Right renal pelvis (tissue), 4 donors: Measurements from ENCODE around the gene POU4F2. TPM values are rescaled to one million over a fixed set of nuclear protein-coding genes. Genes with fewer than 3 reads are reported as not detected.

Experiments used
- DNase-seq, 4 donors: peaks; one replicate each; pipeline ENCODE4 v3.0.0-alpha.2; 2013; ENCODE audit warnings: low read depth in 4 of 4, low spot score in 3 of 4, missing footprints in 1 of 4
- polyA plus RNA-seq, 4 donors: library from polyadenylated mRNA; unstranded; fragments of 120-200 nt; gene quantifications; one replicate each; pipeline ENCODE4 v1.2.1, GENCODE V29; 2013; ENCODE audit not compliant: insufficient read length in 4 of 4

The POU4F2 gene, protein sequence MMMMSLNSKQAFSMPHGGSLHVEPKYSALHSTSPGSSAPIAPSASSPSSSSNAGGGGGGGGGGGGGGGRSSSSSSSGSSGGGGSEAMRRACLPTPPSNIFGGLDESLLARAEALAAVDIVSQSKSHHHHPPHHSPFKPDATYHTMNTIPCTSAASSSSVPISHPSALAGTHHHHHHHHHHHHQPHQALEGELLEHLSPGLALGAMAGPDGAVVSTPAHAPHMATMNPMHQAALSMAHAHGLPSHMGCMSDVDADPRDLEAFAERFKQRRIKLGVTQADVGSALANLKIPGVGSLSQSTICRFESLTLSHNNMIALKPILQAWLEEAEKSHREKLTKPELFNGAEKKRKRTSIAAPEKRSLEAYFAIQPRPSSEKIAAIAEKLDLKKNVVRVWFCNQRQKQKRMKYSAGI
- polyA plus RNA-seq, result not detected

DNA sequence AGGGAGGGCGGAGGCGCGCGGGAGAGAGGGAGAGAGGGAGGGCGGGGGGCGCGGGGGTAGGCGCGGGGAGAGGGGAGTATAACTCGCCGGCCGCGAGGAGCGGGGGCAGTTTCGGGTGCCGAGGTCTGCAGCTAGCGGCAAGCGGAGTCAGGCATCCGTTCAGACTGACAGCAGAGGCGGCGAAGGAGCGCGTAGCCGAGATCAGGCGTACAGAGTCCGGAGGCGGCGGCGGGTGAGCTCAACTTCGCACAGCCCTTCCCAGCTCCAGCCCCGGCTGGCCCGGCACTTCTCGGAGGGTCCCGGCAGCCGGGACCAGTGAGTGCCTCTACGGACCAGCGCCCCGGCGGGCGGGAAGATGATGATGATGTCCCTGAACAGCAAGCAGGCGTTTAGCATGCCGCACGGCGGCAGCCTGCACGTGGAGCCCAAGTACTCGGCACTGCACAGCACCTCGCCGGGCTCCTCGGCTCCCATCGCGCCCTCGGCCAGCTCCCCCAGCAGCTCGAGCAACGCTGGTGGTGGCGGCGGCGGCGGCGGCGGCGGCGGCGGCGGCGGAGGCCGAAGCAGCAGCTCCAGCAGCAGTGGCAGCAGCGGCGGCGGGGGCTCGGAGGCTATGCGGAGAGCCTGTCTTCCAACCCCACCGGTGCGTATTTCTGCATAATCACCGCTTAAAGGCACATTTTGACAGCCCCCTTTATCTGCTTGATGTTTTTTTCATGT is at the start of gene POU4F2:
POU4F2 (plus strand) TSS at position 108 of the 720 bp plus-strand sequence; CDS start at position 356, 248 bp downstream.
- no peak for DNase-seq

DNA sequence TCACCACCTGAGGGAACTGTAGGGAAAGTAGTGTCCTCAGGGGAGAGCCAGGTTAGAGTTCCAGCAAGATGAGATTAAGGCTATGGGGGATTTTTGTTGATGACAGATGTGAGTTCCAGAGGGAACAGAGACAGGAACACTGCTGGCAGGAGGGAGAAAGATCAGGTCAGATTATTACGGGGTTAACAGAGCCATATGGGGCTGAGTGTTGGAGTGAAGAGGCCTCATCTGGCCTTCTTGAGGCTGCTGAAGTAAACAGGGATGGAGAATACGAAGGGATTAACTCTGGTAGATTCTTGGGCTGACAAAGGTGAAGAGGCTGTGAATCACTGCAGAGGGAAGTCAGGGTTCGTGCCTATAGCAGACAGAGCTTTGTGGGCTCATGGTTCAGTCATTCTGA is 47.9 kb upstream of the POU4F2 start:
- no peak for DNase-seq

DNA sequence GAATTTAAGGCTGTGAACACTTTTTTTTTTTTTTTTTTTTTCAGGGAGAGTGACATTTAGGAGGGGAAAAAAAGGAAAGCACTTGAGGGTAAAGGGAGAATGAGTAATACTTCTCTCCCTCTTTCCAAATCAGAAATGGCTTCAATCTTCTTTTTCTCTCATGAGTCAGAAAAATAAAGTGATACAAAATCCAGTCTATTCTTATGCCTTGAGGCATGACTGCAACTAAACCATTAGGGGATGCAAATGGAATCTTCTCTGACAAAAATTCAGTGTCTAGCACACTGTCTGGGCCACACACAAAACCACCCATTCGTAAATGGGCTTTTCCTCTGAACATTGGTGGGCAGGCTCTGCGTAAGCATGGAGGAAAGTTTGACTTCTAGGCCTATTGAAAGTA is 46.7 kb upstream of the POU4F2 start:
- no peak for DNase-seq

DNA sequence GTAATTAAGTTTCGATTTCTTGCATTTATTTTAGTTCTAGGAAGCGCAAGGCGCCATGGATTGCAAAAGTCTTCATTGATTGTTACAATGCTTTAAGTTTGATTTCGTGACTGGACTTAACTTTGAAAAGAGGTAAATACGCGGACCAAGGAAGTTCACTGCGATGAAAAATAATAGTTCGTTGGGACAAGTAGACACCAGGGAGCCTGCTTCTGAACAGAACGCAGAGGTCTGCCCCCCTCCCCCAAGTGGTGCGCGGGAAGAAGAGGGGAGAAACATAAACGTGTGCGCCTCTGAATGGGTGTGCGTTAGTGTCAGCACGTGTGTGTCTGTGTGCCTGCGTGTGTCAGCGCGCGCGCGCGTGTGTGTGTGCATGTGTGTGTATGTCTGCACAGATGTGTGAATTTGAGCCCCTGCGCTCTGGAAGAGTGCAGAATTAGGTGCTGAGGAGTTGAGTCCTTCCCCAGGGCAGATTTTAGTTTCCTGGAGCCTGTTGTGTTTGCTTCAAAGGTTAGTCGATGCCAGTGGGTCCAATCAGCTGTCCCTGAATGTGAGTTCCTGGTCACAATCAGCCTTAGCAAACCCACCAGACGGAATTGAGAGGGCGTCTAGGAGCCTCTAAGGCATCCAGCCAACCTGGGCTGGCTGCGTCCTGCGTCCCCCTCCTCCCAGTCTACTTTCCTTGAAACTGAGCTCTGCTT is 5.8 kb upstream of the POU4F2 start:
- DNase-seq, result no peak

DNA sequence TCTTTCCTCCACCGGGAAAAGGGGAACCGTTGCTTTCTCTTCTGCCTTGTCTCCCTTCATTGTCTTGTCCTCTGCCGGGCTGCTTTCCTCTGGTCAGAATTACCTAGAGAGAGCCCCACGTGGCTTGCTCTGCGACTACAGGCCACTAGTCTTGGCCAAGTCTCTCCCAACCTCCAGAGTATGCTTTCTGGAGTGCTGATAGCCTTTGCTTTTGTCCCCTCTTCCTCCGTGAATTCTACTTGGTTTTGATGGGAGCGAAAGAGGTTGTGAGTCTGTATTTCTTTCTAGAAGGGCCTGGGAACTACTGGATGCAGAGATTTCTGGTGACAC is 5.3 kb upstream of the POU4F2 start:
- no peak for DNase-seq

DNA sequence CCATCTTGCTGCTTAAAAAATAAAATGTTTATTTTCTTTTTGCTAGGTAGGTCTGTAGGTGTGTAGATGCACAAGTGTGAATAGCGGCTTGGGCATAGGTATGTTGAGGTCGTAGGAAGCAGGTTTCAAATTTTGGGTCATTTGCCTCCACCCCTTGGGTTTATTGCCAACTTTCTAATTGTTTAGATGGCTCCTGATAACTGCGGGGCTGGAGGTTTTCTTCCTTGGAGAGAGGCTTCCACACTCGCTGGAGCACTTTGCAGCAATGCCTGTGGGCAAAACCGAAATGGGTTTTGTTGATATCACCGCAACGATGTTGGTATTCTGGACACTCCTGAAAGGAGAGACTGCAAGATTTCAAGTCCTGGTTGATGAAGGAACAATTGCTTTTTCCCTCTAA is 3.9 kb upstream of the POU4F2 start:
- no peak for DNase-seq

DNA sequence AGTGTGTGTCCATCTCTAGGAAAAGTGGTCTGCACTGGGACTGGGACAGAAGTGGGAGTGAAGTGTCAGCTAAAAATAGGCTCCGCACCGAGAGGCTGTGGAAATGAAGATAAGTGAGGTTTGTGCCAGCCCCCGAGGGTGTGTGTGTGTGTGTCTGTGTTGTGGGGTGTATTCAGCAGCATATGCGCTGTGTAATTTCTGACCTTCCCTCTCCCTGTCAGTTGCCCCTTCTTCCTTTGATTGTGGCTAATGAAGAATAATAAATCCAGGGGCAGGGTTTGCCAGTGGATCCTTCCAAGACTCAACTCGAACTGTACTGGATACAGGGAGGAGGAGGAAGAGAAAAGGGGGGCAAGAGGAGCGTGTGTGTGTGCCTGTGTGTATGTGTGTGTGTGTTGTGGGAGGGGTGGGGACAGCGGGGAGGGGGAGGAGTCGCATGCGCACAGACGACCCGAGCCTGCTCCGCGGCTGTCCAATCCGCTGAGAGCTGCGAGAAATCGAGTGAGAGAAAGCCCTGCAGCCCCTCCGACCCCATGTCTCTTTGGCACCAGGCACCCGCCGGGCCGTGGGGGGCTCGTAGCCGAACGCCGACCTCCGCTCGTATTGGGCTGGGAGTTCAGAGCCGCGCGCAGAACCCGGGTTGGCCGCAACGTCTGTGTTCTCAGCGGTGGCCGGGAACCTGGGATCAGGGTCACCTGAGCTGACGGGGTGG is 916 bp upstream of the POU4F2 start:
- DNase-seq, result no peak

DNA sequence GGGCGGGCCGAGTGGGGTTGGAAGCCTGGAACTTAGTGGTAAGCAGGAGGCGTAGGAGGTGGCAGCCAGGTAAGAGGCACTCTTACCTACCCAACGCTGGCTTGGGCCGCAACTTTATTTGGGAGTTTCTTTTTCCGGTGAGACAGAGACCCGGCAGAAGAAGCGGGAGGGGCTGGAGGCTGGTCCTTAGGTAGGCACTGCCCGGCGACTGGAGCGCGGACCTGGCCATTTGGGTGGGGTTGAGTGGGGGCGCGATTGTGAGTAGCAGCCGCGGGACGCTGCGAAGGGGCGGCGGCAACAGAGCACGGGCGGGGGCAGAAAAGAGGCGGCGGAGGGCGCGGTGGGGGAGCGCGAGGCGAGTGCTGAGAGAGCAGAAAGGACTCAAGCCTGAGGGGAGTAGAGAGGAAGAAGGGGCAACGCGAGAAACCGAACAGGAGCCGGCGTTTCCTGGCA is 334 bp upstream of the POU4F2 start:
- DNase-seq, result no peak

DNA sequence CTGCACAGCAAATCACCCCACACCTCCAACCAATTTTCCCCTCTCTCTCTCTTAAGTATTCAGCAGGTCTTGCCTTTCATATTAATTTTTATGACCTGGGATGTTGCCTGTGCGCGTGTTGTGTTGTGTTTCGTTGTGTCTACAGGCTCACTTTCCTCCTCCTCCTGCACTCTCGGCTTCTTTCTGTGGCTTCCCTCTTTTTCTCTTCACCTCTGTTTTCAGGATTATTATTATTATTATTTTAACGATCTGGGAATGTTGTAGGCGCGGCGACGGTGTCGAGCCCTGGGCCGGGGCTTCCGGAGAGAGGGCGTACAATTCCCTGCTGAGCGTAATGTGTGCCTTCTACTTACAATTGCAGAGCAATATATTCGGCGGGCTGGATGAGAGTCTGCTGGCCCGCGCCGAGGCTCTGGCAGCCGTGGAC is 826 bp downstream of the POU4F2 start:
- DNase-seq, result no peak

DNA sequence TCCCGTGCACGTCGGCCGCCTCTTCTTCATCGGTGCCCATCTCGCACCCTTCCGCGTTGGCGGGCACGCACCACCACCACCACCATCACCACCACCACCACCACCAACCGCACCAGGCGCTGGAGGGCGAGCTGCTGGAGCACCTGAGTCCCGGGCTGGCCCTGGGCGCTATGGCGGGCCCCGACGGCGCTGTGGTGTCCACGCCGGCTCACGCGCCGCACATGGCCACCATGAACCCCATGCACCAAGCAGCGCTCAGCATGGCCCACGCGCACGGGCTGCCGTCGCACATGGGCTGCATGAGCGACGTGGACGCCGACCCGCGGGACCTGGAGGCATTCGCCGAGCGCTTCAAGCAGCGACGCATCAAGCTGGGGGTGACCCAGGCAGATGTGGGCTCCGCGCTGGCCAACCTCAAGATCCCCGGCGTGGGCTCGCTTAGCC is 1.4 kb downstream of the POU4F2 start:
- DNase-seq, result no peak

DNA sequence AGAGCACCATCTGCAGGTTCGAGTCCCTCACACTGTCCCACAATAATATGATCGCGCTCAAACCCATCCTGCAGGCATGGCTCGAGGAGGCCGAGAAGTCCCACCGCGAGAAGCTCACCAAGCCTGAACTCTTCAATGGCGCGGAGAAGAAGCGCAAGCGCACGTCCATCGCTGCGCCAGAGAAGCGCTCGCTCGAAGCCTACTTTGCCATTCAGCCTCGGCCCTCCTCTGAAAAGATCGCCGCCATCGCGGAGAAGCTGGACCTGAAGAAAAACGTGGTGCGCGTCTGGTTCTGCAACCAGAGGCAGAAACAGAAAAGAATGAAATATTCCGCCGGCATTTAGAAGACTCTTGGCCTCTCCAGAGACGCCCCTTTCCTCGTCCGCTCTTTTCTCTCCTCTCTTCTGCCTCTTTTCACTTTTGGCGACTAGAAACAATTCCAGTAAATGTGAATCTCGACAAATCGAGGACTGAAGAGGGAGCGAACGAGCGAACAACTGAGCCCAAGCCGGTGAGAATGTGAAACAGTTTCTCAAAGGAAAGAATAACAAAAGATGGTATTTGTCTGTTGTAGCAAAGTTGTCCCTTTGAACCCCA is 1.9 kb downstream of the POU4F2 start:
- no peak for DNase-seq

DNA sequence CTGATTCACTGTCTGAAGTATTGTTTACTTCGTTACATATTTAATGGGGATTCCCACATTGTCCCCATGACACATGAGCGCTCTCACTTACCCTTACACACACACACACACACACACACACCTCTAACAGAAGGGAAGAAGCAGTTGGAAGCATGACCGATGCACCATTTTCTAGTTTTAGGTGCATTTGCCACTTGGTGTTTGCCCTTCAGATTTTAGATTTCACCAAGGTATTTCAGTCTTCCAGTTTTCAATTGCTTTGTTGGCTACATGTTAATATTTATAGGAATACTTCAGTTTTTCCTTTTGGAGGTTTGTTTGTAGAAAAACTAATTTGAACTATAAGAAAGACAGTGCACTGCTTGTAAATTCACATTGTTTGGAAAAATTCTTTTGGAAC is 3.1 kb downstream of the POU4F2 start:
- DNase-seq, result no peak

DNA sequence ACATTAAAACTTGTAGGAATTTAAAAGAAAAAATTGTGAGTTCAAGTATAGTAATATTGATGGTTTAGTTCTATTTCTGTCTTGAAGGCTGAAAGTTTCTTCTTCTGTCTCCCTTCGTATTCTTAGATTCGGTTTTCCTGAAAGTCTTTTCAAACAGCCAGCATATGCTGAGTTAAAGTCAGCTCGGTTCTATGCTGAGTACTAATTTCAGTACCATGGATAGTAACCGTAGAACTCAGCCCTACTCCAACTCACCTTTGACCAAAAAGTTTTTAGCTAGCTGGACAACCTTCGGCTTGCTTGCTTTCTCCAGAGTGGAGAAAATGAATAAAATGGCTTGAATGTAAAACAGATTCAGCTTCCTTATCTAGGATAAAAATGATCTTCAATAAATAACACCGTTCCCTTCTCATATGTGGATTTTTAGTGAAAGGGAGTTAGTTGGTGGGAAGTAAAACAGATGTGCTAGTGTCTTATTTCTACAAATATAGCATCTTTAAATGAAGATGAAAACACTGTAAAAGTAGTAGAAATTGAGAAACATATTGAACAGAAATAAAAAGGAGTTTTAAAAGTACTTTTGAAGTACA is 5.2 kb downstream of the POU4F2 start:
- no peak for DNase-seq

DNA sequence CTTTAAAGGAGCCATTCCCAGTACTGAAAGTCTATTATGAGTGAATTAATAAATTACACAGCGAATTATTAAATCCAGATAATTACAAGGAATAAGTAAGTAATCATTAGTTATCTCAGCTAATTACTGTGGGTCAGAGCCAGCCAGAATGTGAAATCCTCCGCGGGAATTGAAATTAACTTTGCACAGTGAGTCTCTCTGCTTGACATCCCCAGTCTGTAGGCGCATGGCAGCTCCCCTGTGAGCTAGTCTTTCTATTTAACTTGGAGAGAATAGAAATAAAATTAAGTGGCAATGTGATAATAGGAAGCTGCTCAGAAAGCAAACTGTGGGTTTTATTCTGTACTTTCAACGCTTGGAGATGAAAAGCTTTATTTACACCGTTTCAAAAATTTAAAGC is 7.2 kb downstream of the POU4F2 start:
- no peak for DNase-seq

DNA sequence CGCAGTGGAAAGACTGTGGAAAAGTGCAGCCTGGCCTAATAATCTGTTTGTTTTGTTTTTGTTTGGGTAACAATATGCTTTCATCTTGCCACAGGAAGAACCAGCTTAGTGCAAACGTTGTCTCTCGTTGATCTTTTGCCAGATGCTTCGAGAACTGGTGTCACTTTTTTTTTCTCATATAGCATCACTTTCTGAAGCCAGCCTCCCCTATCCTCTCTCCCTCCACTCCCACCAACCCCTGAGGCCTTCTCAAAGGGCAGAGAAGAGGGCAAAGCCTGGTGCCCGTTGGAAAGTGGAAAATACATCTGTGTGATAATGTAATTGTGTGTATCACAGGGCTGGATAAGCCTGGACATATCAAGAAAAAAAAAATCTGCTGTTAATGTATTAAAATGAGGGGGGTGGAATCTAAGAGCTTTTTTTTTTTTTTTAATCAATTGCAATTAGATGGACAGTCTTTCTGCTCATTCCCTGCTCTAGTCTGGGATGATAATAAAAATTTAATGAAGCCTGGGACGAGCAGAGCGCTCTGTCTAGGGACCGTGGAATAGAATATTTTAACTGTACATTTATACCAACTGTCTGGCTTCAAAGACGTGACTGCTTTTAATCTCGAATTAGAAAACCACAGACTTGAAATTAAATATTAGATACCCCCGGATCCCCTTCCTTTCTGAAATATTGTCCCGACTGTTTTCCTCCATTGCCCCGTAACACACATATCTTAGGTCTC is 8.1 kb downstream of the POU4F2 start:
- no peak for DNase-seq

DNA sequence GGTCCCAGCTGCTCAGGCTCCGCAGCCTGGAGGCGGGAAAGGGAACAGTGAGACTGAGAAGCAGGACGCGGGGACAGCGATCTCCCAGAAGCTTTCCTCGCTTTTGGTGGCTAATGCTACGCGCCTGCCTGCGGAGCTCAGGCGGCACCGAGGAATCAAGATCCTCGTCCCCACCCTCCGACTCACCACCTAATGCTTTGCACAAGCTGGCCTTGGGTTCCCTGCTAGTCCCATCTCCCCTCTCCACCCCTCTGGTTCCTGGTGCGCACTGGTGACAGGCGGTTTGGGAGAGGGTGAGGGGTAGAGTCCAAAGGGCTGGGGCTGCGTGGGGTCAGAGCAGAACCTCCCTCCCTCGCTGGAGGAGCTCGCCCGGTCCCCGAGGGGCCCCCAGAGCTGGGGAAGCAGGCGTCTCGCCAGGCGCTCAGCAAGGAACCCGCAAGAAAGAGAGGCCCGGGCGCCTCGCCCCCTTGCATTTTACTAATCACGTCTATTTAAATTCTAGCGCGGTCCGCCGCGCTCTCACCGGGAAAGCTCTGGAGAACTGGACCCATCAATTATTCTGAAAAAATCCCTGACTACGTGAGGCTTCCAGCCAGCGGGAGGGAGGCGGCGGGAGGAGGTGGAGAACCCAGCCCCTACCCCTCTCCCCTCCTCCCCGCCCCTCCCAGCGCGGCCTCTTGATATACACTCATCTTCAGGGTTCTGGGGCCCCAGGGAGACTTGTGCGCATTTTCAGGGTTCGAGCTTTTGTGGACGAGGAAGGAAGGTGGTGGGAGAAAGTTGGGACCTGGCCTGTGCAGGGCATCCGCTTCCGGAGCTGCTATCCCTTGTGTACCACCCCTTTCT is 9.1 kb downstream of the POU4F2 start:
- DNase-seq, result no peak

DNA sequence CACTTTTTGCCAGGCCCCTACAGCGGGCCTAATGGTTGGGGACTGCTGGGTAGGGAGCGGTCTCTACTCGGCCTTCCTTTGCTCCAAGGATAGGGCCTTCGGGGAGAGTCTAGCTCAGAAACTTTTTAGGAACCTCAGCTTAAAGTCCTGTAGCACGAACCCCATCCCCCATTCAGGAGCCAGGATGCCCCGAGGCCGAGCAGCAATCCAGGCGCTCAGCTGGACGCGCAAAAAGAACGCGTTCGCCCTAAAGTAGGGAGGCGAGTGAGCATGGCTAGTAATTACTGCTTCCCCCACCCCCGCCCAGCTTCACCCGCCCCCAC is 9.7 kb downstream of the POU4F2 start:
- no peak for DNase-seq

DNA sequence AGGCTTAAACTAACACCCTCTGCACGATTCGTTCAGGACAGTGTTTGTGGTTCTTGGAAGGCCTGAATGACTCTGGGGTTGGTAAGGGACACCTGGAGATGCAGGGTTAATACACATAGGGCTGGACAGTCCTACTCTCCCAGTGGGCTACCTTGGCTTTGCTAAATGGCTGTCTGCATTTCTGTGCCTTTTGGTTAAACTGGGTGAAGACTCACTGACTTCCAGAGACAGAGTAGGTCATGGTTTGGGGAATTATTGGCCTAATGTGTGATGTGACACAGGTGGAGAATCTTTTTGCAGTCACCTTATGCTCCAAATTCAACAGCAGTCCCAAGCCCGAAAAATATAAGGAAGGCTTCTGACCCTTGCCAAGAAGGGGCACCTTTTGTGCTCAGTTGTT is 10.5 kb downstream of the POU4F2 start:
- no peak for DNase-seq

DNA sequence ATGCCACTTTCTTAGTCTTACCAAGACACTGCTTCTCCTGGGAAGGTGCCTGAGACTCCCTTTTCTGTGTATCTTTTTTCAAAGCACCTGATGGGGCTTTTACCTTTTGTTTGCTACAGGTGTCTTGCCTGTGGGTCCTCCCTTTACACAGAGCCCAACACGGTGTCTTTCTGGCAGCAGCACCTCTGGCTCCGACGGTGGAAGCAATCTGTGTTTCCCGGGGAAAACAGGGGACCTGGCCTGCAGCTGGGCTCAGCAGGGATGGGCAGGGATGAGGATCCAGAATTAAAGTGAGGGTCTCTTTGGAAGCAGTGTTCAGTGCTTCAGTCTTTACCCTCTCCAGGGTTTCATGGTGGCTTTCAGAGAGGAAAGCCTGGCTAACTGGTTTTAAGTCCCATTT is 11.3 kb downstream of the POU4F2 start:
- DNase-seq, result no peak
